ENCODE data around the gene GNAI1. TPM values are rescaled to one million over a fixed set of nuclear protein-coding genes. Genes with fewer than 3 reads are reported as not detected.

Gene GNAI1
- total RNA-seq, 6 experiments from 2014 or later = 58.8 to 70.9 (median 66.4) TPM

DNA sequence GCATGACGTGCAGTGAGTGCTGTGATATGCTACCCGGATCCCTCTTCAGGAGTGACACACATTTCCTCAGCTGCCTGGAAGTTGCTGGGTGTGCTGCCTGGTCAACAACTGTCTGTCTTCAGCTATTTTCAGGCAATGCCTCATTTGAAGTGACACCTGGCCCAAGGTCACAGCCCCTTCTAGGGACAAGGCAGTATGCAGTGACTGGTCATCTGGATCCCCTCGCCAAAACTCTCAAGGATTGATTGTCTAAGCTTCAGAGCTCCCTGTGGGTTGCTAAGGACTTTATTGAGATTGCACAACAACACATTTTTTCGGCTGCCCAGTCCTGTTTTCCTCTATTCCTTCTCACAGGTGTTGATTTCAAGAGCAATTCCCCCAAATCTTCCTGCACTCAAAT is 108.8 kb downstream of the GNAI1 start:
- Mint-ChIP-seq H3K4me3 (no peak overlapping the region), H3K9me3 (no peaks in the 10 kb centered on the region), H3K36me3 (ENCODE audit: low read depth) (no peaks in the 10 kb centered on the region), H3K27ac (no peak overlapping the region), H3K27me3 (ENCODE audit: insufficient read depth) (no peaks in the 10 kb centered on the region; the same call in 1 of the 2 replicates), H3K4me1 (ENCODE audit: low read depth) (peaks cover 14% of the 10 kb centered on the region)
- DNase-seq = no peak
- TF ChIP-seq, protein P1, sequence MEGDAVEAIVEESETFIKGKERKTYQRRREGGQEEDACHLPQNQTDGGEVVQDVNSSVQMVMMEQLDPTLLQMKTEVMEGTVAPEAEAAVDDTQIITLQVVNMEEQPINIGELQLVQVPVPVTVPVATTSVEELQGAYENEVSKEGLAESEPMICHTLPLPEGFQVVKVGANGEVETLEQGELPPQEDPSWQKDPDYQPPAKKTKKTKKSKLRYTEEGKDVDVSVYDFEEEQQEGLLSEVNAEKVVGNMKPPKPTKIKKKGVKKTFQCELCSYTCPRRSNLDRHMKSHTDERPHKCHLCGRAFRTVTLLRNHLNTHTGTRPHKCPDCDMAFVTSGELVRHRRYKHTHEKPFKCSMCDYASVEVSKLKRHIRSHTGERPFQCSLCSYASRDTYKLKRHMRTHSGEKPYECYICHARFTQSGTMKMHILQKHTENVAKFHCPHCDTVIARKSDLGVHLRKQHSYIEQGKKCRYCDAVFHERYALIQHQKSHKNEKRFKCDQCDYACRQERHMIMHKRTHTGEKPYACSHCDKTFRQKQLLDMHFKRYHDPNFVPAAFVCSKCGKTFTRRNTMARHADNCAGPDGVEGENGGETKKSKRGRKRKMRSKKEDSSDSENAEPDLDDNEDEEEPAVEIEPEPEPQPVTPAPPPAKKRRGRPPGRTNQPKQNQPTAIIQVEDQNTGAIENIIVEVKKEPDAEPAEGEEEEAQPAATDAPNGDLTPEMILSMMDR (IDR thresholded peaks at IDR 0.05) = no peak

DNA sequence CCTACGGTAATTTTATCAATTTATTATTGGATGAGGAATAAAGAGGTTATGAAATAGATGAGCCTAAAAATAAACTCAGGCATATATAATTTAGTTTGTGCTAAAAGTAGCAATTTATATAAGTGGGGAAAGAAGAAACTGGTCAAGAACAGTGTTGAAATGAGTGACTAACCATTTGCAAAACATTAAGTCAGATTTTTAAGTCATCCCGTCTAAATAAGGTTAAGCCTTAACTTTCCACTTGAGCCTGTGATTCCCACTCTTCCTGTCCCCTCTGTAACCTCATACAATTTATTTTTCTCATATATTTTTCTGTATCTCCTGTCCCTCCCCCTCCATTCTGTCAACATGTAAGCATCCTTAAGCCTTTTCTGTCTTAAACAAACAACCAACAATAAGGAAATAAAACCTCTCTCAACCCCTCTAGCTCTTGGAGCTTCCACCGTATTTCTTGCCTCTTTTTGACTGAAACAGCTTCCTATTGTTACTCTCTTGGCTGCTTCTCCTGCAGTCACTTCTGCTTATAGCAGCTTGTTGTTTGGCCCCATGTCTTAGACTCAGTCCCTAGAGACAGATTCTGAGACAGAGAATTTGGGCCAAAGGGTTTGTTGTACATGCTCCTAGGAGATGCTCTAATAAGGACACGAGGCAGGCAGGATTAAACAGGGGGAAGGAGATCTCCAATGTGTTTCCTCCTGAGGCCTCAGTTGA is 109.7 kb downstream of the GNAI1 start:
- no peaks in the 10 kb centered on the region for H3K9me3 Mint-ChIP-seq
- no peak overlapping the region for H3K27ac Mint-ChIP-seq
- peaks cover 14% of the 10 kb centered on the region for H3K4me1 Mint-ChIP-seq (ENCODE audit: low read depth)
- TF ChIP-seq, protein P1 (IDR thresholded peaks at IDR 0.05) = no peak
- no peak for DNase-seq
- H3K36me3 Mint-ChIP-seq (ENCODE audit: low read depth) = no peaks in the 10 kb centered on the region
- H3K4me3 Mint-ChIP-seq = no peak overlapping the region
- no peaks in the 10 kb centered on the region; the same call in 1 of the 2 replicates for H3K27me3 Mint-ChIP-seq (ENCODE audit: insufficient read depth)

DNA sequence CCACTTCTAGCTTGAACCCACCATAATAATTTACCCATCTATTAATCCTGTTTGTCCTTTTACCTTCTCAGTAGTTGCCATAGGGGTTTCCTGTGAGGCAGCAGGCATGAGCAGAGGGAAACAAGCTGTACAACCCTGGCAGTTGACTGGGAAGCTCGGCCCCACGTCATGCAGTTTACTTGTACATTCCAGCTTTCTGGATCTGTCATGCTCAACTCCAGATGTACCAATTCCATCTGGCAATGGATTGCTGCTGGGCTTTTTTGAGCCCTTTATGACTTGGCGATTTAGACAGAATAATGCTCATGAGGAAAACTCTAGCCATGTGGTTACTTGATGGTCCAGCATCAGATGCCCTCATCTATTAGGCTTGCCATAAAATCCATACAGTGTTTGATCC is 112.5 kb downstream of the GNAI1 start:
- H3K4me1 Mint-ChIP-seq (ENCODE audit: low read depth) = peaks cover 6% of the 10 kb centered on the region
- H3K4me3 Mint-ChIP-seq = no peak overlapping the region
- H3K36me3 Mint-ChIP-seq (ENCODE audit: low read depth) = no peaks in the 10 kb centered on the region
- peak; percentile 7 for DNase-seq
- H3K27ac Mint-ChIP-seq = no peak overlapping the region
- H3K27me3 Mint-ChIP-seq (ENCODE audit: insufficient read depth) = no peaks in the 10 kb centered on the region; the same call in 1 of the 2 replicates
- H3K9me3 Mint-ChIP-seq = no peaks in the 10 kb centered on the region
- TF ChIP-seq, protein P1 (IDR thresholded peaks at IDR 0.05) = no peak

DNA sequence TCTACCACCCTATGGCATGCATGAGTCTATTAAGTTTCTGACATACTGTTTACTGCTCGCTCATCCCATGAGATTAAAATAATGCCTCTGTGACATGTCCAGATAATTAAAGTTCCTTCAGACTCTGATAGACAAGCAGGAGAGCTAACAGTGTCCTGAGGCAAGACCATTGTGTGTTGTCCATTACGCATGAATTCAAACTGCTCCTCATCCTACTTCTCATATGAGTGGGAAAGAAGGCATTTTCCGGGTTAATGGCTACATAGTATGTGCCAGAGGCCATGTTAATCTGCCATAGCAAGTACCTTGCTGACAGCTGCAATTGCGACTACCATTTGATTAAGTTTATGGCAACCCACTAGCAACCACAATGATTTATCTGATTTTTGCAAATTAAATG is 113.3 kb downstream of the GNAI1 start:
- no peaks in the 10 kb centered on the region for H3K36me3 Mint-ChIP-seq (ENCODE audit: low read depth)
- H3K27ac Mint-ChIP-seq = no peak overlapping the region
- no peaks in the 10 kb centered on the region for H3K9me3 Mint-ChIP-seq
- no peaks in the 10 kb centered on the region; the same call in 1 of the 2 replicates for H3K27me3 Mint-ChIP-seq (ENCODE audit: insufficient read depth)
- H3K4me1 Mint-ChIP-seq (ENCODE audit: low read depth) = peaks cover 6% of the 10 kb centered on the region
- no peak for DNase-seq
- TF ChIP-seq, protein P1 (IDR thresholded peaks at IDR 0.05) = no peak
- H3K4me3 Mint-ChIP-seq = no peak overlapping the region

DNA sequence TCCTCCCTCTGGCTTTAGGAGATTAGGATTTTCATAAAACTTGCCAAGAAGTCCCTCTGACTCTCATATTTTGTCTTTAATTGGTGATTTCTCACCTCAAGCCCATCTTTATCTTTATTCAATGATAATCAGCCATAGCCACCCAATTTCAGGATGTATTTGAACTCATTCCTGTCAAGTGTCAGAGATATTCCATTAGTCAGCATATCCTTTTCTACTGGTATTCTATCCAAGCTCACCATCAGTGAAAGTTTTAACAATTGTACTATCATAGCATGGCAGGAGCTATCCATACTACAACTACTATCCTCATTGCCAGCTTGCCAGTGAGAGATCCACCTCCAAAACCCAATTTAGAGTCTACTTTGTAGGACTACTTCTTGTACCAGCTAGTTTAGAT is 114.6 kb downstream of the GNAI1 start:
- H3K4me3 Mint-ChIP-seq = no peak overlapping the region
- H3K36me3 Mint-ChIP-seq (ENCODE audit: low read depth) = no peaks in the 10 kb centered on the region
- no peaks in the 10 kb centered on the region for H3K9me3 Mint-ChIP-seq
- TF ChIP-seq, protein P1 (IDR thresholded peaks at IDR 0.05) = no peak
- no peaks in the 10 kb centered on the region; the same call in 1 of the 2 replicates for H3K27me3 Mint-ChIP-seq (ENCODE audit: insufficient read depth)
- DNase-seq = no peak
- peaks cover 16% of the 10 kb centered on the region for H3K4me1 Mint-ChIP-seq (ENCODE audit: low read depth)
- no peak overlapping the region for H3K27ac Mint-ChIP-seq

Data from HFFc6 (cell line).